ENCODE measurements around the gene OBSCN.

Gene OBSCN

DNA sequence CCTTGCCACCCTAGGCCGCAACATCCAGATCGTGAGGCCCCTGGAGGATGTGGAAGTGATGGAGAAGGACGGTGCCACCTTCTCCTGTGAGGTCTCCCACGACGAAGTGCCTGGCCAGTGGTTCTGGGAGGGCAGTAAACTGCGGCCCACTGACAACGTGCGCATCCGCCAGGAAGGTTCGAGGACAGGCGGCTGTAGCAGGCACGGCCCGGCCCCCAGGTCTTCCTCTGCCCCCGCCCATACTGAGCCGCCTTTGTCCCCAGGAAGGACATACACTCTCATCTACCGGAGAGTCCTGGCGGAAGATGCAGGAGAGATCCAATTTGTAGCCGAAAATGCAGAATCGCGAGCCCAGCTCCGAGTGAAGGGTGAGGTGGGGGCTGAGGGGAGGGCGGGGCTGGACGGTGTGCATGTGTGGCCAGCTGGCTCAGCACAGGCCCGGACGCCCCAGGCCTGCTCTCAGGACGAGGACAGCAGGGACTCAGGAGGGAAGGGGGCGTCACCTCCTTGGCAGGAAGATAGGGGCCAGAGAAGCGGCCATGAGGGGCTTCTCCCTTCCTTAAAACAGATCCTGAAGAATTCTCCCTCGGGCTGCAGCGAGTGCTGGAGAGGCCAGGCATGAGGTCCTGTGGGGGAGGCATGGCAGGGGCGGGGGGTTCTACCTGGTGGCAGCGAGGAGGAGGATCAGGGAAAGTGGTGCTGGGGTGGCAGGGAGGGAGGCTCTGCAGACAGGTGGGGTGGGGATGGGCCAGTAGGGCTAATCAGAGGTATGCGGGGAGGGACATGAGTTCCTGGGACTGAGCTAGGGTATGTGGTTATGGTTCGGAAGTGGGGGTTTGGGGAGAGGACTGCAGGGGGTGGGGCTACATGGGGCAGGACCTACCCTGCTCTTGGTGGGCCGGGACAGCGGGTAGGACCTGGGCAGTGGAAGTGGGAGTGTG lies 69.9 kb downstream of the OBSCN start:
- DNase-seq (ENCODE audit: low read depth, low spot score): no peak

DNA sequence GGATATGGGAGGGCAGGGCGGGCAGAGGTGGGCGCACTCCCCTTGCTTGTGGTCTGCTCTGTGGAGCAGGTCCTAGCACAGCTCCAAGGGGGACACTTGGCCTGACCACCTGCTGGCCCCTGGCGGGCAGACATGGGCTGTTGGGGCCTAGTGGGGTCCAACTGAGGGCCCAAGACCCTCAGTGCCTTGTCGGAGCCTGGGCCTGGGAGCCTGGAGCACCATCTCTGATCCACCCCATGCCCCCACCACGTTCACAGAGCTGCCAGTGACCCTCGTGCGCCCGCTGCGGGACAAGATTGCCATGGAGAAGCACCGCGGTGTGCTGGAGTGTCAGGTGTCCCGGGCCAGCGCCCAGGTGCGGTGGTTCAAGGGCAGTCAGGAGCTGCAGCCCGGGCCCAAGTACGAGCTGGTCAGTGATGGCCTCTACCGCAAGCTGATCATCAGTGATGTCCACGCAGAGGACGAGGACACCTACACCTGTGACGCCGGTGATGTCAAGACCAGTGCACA lies 70.6 kb downstream of the OBSCN start:
- DNase-seq (ENCODE audit: low read depth, low spot score): no peak

DNA sequence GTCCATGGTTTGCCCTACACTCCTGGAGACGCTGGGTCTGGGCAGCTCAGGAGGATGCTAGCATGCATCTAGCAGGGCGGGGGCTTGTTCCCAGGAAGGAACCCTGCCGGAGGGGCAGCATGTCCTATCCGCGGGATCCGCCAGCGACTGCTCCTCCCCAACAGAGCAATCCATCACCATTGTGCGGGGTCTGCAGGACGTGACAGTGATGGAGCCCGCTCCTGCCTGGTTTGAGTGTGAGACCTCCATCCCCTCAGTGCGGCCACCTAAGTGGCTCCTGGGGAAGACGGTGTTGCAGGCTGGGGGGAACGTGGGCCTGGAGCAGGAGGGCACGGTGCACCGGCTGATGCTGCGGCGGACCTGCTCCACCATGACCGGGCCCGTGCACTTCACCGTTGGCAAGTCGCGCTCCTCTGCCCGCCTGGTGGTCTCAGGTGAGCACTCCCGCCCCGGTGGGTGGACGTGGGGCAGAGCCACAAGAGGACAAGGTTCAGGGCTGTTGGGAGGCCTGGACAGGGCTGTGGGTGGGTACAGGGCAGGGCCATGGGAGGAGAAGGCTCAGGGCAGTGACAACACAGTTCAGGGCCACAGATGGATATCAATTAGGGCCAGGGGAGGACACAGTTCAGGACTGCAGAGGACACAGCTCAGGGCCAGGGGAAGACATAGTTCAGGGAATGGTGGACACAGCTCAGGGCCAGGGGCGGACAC lies 71.3 kb downstream of the OBSCN start:
- no peak for DNase-seq (ENCODE audit: low read depth, low spot score)

DNA sequence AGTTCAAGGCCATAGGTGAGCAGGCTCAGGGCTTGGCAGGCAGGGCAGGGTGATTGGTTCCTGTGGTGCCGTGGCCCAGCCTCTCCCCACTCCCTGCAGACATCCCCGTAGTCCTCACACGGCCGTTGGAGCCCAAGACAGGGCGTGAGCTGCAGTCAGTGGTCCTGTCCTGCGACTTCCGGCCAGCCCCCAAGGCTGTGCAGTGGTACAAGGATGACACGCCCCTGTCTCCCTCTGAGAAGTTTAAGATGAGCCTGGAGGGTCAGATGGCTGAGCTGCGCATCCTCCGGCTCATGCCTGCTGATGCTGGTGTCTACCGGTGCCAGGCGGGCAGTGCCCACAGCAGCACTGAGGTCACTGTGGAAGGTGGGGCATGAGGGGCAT lies 71.9 kb downstream of the OBSCN start:
- no peak for DNase-seq (ENCODE audit: low read depth, low spot score)

DNA sequence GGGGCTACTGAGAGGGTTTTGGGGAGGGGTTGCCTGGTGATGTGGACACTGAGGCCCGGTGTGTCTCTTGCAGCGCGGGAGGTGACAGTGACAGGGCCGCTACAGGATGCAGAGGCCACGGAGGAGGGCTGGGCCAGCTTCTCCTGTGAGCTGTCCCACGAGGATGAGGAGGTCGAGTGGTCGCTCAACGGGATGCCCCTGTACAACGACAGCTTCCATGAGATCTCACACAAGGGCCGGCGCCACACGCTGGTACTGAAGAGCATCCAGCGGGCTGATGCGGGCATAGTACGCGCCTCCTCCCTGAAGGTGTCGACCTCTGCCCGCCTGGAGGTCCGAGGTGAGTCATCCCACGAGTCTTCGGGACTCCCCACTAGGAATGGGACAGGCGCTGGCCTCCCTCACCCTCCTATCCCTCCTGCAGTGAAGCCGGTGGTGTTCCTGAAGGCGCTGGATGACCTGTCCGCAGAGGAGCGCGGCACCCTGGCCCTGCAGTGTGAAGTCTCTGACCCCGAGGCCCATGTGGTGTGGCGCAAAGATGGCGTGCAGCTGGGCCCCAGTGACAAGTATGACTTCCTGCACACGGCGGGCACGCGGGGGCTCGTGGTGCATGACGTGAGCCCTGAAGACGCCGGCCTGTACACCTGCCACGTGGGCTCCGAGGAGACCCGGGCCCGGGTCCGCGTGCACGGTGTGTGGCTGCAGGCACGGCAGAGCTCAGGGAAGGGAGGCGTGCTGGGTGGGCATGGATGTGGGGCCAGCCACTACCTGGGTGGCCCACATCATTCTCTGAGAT lies 72.5 kb downstream of the OBSCN start:
- no peak for DNase-seq (ENCODE audit: low read depth, low spot score)

DNA sequence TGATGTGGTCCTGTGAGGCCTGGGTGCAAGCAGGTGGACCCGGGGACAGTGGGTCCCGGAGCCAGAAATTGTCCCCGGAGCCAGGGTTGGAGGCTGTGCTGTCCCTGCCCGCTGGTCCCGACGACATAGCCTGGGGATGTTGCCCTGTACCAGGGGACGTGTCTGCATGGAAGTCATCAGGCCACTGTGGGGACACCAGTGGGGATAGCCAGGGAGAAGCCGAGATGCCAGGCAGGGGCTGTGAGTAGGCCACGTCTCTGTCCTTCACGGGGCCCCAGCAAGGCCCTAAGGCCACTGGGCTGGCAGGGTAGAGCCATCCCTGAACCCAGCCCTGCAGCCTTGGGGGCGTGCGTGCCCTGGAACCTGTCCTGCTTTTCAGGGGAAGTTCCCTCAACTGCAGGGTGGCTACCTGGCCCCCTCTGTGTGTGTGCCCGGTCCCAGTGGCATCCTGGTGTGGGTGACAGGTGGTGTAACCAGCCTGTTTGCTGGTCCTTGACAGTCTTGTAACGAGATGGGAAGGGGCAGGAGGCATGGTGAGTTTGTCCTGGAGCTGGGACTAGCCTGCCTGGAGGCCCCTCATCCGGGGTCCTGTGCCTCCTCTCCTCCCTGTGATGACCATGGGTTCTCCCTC lies 73.2 kb downstream of the OBSCN start:
- no peak for DNase-seq (ENCODE audit: low read depth, low spot score)

DNA sequence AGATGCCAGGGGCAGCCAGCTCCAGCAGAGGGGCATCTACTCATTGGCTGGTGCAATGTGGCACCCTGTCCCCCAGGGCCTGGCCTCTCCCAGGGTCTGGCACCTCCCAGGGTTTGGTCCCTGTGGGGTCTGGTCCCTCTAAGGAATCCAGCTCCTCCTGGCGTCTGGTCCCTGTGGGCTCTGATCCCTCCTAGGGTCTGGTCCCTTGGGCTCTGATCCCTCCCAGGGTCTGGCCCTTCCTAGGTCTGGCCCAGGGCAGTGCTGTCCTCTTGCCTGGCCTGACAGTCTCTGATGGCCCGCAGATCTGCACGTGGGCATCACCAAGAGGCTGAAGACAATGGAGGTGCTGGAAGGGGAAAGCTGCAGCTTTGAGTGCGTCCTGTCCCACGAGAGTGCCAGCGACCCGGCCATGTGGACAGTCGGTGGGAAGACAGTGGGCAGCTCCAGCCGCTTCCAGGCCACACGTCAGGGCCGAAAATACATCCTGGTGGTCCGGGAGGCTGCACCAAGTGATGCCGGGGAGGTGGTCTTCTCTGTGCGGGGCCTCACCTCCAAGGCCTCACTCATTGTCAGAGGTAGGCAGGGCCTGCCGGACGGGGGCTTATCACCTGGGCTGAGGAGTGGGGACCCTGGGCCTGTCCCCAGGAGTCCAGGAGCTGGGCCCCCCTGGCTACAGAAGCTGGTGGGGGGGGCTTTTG lies 73.9 kb downstream of the OBSCN start:
- no peak for DNase-seq (ENCODE audit: low read depth, low spot score)

DNA sequence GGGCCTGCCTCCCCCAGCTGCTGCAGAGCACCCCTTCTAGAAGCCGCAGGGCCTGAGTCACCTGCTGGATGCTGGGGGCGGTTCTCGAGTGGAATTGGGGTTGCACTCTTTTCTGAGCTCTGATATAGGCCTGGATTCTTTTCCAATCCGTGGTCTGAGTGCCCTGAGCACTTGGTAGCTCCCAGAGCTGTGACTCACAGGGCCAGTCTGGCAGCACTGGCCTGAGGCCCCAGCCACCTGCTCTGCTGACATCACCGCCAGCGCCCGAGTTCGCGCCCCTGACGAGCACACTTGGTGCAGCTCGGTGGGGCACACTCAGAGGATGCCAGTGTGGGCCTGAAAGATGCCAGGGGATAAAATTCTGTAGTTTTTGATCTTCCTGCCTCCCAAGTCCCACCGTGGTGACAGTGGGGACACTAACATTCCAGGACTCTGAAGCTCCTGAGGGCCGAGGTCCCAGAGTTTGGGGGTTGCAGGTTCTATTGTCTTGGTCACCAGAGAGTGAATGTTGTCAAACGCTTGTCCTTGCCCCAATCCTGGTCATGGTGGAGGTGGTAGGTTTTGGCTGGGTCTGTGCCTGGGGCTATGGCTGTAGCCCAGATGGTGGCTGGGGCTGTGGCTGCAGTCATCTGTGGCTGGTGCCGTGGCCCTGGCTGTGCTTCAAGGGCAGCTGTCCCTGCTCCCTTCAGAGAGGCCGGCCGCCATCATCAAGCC lies 74.6 kb downstream of the OBSCN start:
- no peak for DNase-seq (ENCODE audit: low read depth, low spot score)

DNA sequence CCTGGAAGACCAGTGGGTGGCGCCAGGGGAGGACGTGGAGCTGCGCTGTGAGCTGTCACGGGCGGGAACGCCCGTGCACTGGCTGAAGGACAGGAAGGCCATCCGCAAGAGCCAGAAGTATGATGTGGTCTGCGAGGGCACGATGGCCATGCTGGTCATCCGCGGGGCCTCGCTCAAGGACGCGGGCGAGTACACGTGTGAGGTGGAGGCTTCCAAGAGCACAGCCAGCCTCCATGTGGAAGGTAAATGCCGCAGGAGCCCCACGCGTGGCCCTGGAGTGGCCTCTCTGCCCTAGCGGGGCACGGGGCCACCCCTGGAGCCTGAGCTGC lies 75.2 kb downstream of the OBSCN start:
- no peak for DNase-seq (ENCODE audit: low read depth, low spot score)

DNA sequence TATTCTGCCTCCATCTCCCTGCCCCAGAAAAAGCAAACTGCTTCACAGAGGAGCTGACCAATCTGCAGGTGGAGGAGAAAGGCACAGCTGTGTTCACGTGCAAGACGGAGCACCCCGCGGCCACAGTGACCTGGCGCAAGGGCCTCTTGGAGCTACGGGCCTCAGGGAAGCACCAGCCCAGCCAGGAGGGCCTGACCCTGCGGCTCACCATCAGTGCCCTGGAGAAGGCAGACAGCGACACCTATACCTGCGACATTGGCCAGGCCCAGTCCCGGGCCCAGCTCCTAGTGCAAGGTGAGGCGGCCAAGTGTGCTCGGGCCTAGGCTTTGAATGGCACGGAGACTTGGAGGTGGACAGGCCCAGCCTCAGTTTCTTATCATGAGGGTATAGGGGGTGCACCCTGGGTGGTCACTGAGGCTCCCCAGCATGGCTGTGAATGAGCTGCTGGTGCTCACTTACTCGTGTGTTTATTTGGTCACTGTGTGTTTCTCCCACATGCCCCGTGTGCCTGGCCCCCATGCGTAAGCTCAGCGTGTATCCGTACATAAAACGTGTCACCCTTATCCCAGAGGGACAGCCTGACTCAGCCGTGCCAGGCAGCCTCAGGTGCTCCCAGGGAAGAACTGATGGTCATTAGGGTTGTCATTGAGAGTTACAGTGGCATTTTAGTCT lies 75.8 kb downstream of the OBSCN start:
- DNase-seq (ENCODE audit: low read depth, low spot score): no peak

DNA sequence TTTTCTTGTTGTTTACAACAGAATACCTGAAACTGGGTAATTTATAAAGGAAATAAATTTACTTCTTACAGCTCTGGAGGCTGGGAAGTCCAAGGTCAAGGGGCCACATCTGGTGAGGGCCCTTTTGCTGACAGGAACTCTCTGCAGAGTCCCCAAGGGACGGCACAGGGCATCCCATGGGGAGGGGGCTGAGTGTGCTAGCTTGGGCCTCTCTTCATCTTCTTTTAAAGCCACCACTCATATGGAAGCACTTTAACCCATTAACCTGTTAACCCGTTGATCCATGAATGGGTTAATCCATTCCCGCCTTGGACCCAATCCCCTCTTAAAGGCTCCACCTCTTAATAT lies 76.3 kb downstream of the OBSCN start:
- no peak for DNase-seq (ENCODE audit: low read depth, low spot score)

DNA sequence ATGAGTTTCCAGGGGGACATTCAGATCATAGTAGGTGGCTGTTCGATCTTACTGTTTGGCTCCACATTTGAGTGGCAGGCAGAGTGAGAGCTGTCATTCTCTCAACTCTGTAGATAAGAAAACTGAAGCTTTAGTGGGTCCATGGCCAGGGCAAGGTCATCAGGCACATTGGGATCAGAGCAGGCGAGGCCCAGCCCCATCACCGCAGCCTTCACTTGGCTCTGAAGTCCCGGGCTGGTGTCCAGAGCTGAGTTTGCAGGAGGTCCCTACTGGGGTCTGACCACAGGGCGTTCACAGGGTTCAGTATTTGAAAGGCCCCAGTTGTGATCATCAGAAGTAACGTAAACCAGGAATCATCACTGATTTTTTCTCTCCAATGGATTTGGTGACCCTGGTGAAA lies 76.7 kb downstream of the OBSCN start:
- no peak for DNase-seq (ENCODE audit: low read depth, low spot score)

DNA sequence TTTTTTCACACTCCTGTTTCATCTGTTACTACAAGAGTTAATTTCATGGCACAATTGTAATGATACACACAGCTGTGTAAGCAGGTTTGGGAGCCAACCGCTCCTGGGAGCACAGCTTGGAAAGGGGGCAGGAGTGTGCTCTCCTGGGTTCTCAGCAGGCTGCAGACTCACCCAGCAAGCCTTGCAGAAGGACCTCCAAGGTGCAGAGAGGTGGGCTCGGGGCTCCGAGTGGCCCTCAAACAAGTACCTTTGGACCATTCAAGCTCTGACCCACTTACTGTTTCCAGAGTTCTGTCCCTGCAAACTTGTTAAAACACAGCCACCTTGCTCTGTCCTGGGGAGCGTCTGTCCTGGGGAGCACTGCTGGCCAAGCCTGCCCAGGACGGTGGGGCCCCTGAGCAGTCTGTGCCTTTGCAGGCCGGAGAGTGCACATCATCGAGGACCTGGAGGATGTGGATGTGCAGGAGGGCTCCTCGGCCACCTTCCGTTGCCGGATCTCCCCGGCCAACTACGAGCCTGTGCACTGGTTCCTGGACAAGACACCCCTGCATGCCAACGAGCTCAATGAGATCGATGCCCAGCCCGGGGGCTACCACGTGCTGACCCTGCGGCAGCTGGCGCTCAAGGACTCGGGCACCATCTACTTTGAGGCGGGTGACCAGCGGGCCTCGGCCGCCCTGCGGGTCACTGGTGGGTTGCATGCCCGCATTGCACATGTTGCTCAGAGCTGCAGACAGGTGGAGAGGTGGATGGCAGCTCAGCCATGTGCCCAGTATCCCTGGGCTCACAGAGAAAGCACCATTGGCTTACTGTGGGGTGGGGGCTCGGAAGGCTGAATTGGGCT lies 78.0 kb downstream of the OBSCN start:
- no peak for DNase-seq (ENCODE audit: low read depth, low spot score)

DNA sequence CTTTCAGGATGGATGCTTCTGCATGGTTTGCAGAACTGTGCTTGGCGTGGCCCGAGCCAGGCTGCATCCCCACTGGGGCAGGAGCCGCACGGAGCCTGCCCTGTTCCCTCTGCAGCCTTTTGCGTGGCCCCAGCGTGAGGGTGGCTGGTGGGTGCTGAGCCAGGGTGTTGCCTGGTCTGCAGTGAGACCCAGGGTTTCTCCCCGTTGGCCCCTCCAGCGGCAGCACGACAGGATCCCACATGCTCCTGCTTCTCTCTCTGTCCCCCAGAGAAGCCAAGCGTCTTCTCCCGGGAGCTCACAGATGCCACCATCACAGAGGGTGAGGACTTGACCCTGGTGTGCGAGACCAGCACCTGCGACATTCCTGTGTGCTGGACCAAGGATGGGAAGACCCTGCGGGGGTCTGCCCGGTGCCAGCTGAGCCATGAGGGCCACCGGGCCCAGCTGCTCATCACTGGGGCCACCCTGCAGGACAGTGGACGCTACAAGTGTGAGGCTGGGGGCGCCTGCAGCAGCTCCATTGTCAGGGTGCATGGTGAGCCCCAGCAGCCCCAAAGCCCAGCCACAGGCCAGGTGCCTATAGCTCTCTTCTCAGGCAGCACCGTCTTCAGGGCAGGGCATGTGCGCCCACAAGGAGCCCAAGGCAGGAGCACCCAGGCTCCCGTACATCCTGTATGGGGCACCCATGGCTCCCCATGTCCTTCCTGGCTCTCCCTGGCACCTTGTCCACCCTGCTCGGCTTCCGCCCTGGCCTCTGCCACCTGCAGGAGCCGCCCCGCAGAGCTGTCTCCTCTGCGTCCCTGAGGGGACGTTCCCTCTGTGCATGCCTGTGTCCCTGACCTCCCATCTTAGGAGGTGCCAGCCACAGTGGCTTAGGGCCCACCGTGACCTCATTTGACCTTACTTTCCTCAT lies 78.9 kb downstream of the OBSCN start:
- DNase-seq (ENCODE audit: low read depth, low spot score): no peak

DNA sequence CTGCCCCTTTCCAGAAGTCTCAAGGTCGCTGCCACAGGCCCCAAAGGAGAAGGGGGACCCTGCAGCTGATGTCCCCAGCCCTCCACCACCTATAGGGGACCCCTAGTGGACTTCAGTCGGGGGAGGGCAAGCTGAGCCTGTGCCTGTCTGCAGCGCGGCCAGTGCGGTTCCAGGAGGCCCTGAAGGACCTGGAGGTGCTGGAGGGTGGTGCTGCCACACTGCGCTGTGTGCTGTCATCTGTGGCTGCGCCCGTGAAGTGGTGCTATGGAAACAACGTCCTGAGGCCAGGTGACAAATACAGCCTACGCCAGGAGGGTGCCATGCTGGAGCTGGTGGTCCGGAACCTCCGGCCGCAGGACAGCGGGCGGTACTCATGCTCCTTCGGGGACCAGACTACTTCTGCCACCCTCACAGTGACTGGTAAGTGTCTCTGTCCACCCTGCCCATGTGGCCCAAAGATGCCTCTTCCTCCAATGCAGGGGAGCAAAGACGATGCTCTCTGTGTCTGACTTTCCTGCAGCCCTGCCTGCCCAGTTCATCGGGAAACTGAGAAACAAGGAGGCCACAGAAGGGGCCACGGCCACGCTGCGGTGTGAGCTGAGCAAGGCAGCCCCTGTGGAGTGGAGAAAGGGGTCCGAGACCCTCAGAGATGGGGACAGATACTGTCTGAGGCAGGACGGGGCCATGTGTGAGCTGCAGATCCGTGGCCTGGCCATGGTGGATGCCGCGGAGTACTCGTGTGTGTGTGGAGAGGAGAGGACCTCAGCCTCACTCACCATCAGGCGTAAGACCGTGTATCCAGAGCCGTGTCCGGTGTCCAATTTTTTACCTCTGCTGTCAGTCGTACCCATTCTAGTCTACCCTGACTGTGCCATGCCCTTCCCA lies 79.9 kb downstream of the OBSCN start:
- DNase-seq (ENCODE audit: low read depth, low spot score): no peak

DNA sequence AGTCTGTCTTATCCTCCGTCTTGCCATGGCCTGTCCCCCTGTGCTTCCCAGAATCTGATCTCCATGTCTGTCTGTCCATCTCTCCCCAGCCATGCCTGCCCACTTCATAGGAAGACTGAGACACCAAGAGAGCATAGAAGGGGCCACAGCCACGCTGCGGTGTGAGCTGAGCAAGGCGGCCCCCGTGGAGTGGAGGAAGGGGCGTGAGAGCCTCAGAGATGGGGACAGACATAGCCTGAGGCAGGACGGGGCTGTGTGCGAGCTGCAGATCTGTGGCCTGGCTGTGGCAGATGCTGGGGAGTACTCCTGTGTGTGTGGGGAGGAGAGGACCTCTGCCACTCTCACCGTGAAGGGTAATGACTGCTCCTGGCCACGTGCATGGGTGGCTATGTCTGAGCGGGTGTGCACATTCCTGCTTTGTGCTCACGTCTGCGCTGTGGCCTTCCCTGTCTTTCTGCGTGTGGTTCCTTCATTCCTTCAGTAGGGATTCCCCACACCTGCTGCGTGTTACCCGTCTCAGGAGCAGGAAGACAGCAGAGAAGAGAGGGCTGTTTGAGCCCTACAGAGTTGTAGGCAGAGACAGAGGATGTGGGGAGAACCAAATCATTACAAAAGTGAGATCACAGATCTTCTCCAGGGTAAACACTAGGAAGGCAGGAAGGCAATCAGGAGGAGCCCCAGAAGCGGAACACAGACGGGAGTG lies 80.8 kb downstream of the OBSCN start:
- no peak for DNase-seq (ENCODE audit: low read depth, low spot score)
